Stimulated activated CD8-positive, alpha-beta memory T cell treated with anti-CD3 and anti-CD28 coated beads, Interleukin-2, amount 100 ng/mL, for 48 hours (primary cell): ENCODE measurements around the gene CLSTN3.
A peak's percentile ranks its signal among the peaks of the same experiment; 100 is the strongest.
"Not testable (repeated sequence)": the region's sequence is repeated elsewhere in the genome, so short reads cannot be mapped to it uniquely, and the experiment has no call there.

ENCODE experiments used
- DNase-seq, 2 donors: peaks; one replicate each; pipeline ENCODE4 v3.0.0-alpha.2; 2020; ENCODE audit warnings: low read depth in 2 of 2

CLSTN3 gene

DNA sequence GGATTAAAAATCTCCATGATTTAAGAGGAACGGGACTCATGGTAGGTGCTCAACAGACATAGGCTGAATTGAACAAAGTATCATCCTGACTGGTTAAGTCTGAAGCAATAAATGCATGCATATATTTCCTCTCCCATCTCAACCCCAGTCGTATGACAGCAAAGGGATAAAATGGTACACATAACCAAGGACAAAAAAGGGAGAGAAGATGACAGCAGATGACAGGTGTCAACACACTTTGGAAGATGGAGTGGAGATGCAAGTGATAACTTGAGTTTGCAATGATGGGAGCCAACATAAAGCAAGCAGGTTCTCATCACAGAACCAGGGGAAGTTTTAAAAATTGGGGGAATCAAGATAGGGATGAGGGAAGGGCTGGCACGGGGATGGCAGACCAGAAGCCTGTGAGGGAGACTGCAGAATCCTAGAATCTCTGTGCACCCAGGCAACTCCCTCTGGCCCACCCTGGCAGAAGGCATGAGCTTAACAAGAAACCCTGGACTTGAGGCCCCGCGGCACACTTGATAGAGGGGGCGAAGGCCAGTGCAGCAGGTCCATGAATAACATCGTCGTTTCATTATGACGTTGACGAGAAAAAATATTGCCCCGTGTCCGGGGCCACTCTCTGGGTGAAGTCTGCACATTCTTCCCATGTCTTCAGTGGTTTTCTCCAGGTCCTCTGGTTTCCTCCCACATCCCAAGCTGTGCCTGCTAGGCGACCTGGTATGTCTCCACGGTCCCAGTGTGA lies 26.2 kb upstream of the CLSTN3 start:
- DNase-seq = no peak

DNA sequence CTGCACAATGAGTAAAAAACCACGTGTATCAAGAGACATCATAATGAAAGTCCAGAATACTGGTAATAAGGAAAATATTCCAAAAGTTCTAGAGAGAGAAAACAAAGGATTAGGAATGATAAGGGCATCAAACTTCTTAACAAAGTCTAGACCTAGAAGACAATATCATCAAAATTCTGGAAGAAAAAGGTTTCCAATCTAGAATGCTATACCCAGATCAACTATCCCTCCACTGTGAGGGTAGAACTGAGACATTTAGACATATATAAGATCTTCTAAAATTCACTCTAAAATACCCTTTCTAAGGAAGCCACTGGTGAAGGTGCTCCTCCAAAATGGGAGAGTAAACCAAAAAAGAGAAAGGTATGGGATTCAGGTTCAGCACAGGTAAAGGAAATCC lies 24.1 kb upstream of the CLSTN3 start:
- DNase-seq = no peak

DNA sequence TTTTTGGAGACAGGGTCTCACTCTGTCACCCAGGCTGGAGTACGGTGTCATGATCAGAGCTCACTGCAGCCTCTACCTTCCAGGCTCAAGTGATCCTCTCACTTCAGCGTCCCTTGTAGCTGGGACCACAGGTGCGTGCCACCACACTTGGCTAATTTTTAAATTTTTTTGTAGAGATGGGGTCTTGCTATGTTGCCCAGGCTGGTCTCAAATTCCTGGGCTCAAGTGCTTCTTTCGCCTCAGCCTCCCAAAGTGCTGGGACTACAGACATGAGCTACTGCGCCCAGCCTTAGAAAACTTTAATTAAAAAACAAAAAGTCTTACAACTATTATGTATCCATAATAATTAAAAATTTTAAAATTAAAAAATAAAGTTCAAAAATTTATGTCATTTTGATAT lies 23.0 kb upstream of the CLSTN3 start:
- DNase-seq = not testable (repeated sequence)

GRCh38 chr12:7107636-7108002 lies 22.6 kb upstream of the CLSTN3 start:
- DNase-seq = no peak

DNA sequence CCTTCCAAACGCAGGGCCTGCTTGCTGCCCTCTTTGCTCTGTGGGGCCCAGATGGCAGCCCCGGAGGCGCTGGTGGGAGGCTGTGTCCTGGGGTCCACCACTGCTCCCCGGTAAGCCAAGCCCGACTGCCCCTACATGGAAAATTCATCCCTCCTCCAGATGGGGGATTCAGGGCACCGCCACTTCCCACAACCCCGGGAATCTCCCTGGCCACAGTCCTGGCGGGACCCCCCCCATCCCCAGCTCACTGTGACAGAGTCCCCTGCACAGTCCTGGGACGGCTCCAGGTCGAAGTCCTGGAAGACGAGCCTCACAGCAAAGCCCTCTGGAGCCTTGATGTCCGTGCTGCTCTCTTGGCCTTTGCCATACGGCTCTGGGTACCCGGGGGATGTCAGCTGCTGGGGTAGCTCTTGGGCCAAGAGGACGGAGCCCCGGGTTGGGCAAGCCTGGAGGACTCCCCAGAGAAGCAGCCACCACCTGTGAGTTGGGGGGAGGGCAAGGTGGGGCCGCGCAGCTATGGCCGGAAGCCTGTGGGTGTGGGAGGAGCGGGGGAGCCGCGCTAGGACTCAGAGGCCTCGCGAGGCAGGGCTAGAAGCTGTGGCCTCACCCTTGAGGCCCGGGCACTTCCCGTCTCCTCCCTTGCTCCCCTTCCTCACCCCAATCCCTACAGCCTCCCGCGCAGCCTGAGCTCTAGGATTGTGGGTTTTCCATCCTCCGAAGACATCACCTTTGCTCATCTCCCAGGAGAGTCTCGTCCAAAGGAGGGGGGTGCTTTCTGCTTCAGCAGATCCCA lies 22.0 kb upstream of the CLSTN3 start:
- DNase-seq = peak; percentile 69 to 70

DNA sequence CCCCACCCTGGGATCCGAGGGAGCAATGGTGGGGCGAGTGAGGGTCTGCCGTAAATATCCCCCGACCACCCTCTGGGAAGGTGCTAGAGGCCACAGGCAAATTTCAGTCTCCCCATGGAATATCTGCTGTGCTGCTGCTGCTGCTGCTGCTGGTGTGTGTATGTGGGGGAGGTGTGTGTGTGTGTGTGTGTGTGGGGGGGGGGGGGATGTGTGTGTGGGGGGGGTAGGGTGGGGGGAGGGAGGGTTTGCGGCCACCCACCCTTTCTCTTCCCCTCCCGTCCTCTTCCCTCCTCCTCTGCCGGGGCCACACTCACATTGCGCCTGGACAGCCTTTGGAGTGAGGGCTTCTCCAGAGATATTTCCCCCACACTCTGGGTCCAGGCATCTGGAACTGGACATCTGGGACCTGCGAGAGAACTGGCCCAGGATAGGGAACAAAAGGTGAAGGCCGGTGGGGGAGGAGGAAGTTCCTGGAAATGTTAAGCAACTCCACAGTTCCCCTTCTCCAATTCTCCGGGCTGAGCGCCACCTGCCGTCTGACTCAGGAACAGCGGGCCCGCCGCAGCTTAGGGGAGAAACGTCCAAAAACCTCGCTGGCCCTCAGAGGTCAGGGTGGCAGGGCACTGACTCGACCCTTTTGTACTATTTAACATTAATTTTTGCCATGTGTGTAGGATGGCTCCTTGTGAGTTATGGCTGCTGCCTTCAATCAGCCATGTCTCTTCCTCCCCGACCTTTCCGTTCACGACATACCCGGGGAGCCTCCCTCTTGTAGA lies 21.2 kb upstream of the CLSTN3 start, which contains the start of gene C1RL:
Gene C1RL (minus strand): TSS at position 419 of the 776 bp plus-strand sequence. CDS start 34 bp downstream, at position 385.
- peak; percentile 75 to 82 for DNase-seq

GRCh38 chr12:7109572-7109920 lies 20.6 kb upstream of the CLSTN3 start:
- no peak for DNase-seq

DNA sequence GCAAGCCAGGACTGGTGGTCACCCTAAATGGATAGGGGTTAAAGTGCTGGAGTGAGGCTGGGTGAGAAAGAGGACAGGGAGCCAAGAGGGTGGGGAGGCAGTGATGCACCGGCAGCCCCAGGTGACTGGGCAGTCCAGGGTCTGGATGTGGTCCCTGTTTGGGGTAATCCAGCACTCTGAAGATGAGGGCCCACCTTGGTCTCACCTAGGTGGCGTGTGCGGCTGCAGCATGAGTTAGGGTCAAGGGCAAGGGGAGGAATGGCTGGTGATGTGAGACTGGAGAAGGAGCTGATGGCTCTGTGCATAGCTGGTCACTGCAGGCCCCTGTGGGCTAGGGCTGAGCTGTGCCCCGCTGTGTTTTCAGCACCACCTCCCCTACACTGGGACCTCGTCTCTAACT lies 19.5 kb upstream of the CLSTN3 start:
- no peak for DNase-seq

DNA sequence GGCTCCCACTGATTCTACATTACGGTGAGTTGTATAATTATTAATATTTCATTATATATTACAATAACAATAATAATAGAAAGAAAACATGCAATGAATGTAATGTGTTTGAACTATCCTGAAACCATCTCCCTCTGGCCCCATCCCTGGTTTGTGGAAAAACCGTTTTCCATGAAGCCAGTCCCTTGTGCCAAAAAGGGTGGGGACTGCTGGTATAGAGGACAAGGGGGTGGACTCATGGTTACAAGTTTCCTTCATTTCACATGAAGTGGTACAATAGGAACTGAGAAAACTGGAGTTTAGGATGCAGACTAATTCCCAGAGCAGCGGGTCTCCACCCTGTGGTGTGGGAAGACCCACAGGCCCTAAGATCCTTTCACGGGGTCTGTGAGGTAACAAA lies 18.1 kb upstream of the CLSTN3 start:
- DNase-seq = no peak

- no peak for DNase-seq
Observed at GRCh38 chr12:7113389-7113871, 16.7 kb upstream of the CLSTN3 start.

DNA sequence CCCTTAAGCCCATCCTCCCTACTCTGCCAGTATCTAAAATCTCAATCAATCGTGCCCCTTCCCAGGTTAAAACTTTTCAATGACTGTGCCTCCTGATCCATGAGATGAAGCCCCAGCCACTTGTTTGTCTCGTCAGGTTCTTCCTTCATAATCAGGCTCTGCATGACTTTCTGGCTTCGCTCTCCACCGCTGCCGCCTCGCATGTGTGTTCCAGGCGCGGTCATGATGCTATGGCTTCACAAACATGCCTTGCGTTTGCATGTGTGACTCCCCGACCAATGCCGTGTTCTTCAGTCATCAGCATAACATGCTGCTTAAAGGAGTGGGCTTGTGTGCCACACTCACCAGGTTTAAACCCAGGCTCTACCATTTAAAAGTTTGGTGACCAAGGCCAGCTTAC lies 16.2 kb upstream of the CLSTN3 start:
- no peak for DNase-seq

DNA sequence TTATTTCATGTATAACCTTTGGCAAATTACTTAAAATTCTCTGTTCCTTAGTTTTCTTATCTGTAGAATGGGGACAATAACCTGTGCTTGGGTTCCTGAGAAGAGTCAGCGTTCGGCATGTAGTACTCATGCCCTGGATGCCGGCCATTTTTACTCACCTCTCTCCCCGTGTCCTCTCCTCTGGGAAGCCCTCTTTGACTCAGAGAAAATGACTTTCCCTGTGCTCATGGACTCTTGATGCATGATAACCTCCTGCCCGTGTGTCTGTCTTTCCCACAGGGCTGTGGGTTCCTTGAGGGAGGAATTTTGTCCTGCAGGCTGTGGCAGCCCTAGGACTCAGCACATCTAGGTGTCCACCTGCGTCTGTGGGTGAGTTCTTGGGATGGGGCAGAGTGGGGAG lies 15.3 kb upstream of the CLSTN3 start:
- DNase-seq = no peak

GRCh38 chr12:7116196-7116595 lies 14.0 kb upstream of the CLSTN3 start:
- DNase-seq = no peak

DNA sequence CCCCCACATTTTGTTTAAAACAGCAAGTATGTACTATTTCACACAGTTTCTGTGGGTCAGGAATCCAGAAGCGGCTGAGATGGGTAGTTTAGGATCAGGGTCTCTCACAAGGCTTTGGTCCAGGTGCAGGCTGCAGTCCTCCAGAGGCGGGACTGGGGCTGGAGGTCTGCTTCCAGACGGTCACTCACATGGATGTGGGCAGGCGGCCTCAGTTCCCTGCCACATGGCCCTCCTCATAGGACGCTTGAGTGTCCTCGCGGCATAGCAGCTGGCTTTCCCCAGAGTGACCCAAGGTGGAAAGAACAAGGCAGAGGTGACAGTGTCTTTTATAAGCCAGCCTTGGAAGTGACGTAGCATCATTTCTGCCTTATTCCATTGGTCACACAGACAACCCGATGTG lies 13.3 kb upstream of the CLSTN3 start:
- no peak for DNase-seq

- no peak for DNase-seq
Observed at GRCh38 chr12:7117670-7118069, 12.5 kb upstream of the CLSTN3 start.

- DNase-seq = no peak
Observed at GRCh38 chr12:7118881-7119280, 11.3 kb upstream of the CLSTN3 start.

DNA sequence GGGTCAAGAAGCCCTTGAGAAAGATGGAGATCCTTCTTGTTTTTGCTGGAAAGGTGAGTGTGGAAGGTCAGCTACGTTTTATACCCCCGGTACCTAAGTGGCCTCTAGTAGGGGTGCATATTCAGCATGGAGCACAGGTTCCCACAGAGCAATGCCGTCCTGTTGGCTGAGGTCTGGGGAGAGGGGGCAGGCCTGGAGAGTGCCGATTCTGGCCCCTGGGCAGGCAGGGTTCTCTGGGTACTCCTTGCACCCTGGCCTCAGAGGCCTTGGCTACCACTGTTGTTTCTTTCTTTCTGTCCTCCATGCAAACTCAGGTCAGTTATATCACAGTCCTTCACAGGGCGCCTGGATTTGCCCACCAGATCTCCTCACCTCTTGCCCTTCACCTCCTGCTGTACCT lies 10.0 kb upstream of the CLSTN3 start:
- DNase-seq = no peak

GRCh38 chr12:7121324-7121723 lies 8.8 kb upstream of the CLSTN3 start:
- DNase-seq = no peak

DNA sequence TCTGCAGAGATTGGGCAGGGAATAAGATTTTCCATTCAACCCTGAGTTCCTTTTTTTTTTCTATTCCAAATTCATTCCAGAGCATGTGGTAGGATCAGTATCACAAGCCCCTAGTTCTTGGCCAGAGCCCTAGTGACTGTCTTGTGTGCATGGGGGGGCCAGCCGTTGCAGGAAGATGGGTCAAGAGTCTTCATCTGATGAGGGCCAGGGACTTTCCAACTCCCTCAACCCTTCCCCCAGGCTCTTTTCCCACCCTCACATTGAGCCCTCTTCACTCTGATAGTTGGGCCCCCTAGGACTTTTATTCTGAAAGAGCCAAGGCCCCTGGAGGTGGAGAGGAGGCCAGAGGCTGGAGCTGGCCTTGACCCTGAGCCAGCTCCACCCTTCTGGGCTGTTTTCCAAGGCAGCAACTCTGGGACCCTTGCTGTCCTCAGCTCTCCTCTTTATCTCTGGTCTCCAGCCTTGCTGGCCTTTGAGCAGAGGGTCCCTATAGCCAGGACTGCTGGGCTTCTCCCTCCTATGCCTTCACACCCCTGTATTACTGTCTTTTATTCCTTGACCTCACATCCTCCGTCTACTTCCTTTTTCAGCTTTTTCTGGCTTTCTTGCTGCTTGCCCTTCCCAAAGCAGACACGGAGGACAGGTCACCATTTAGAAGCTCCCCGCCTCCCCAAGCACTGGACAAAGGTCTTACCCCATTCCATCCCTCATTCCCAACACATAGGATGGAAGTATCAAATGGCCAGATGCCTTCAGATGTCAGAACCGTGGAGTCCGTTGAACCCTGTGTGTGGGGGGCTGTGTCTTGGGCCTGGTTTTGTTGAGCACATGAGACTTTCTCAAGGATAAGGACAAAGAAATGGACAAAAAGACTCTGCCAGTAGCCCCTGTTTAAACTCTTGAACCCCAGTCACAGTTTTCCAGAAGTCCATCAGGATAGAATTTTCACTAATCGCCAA lies 7.1 kb upstream of the CLSTN3 start:
- DNase-seq = no peak

- no peak for DNase-seq
Observed at GRCh38 chr12:7123806-7124522, 6.2 kb upstream of the CLSTN3 start.
